ENCODE data around the gene LTC4S. TPM values are rescaled to one million over a fixed set of nuclear protein-coding genes. Genes with fewer than 3 reads are reported as not detected.

LTC4S gene
- polyA plus RNA-seq, 2 of the 4 experiments (the other 2 are of a cell fraction) = not detected

DNA sequence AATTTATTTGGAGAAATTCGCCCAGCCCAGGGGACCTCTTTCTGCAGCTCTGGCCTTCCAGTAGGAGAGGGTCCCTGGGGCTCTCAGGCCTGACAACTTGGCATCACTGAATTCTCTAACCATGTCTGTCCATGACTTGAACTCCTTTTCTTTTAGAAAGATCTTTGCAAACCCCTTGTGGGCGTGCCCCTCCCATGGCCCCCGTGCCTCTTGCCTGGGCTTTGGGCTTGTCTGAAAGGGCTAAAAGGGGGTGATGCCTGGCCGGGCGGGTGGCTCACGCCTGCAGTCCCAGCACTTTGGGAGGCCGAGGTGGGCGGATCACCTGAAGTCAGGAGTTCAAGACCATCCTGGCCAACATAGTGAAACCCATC, 23.7 kb downstream of the LTC4S start:
- DNase-seq (ENCODE audit: low read depth in 1 of 2, low spot score in 1 of 2) = no peak

DNA sequence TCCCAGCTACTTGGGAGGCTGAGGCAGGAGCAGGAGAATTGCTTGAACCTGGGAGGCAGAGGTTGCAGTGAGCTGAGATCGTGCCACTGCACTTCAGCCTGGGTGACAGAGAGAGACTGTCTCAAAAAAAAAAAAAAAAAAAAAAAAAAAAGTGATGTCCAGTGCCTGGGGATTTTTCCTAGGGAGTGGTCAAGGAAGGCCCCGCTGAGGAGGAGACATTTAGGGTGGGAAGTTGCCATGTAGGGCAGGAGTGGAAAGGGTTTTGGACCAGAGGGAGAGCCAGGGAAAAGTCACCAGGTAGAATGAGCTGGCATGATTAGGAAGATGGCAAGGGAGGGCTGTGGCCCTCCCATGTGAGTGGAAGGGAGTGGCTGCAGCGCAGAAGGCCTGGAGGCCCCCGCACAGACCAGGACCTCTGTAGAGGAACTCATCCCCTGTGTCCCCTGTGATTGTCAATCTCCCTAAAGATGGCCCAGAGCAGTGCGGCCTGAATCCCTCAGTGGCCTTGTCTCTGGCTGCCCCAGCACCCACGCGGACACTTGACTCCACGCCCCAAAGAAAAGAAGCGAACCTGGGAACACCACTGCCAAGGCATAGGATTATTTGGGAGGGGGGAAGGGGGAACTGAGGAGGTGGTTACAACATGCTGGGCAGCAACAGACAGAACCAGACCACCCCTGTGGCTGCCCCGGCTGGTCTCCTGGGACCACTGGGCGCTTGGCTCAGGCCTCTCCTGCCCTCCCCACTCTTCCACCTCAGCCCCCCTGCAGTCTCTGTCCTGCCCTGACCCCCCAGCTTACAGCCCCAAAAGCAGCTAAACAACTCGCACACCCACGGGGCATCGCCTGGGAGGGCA, 24.3 kb downstream of the LTC4S start:
- Histone ChIP-seq H3K9me3 (no peaks in the 10 kb centered on the region), H3K4me3 (peak overlapping the region; percentile 19; the same call in 2 of the 3 replicates), H3K27ac (peak overlapping the region; percentile 95 to 98), H3K4me1 (peaks cover 37% of the 10 kb centered on the region), H3K4me2 (peak overlapping the region; percentile 96)
- POLR2A ChIA-PET = interaction anchor here (1.0 kb wide), 1 partner anchor 11 kb away, joined by 4 read pairs; no protein-coding TSS in a partner anchor
- CTCF ChIA-PET = interaction anchor here (3.1 to 4.8 kb wide), 3 partner anchors 16 to 55 kb away, joined by 8 to 27 read pairs (median 12); no protein-coding TSS in a partner anchor
- 61% methylated on average over 9 of the region's 14 CpGs for WGBS (ENCODE audit: missing lambda C conversion rate)
- DNase-seq (ENCODE audit: low read depth in 1 of 2, low spot score in 1 of 2) (no peak), ATAC-seq (peak; percentile 0; a peak in 3 of 6 replicates), FAIRE-seq (no peak)
- TF ChIP-seq TP53 (CRISPR knock-in tag; IDR thresholded peaks at IDR 0.05) (peak; percentile 27; the same call in 1 of the 2 replicates), KDM5A (IDR thresholded peaks at IDR 0.05) (no peak), FOSB (CRISPR knock-in tag; IDR thresholded peaks at IDR 0.05) (0 out of 2 replicates have a peak, but pooled peaks have one; percentile 31)

More for the DNA sequence above, 23.7 kb downstream of the LTC4S start:
- Histone ChIP-seq H3K4me1 (peaks cover 30% of the 10 kb centered on the region), H3K27ac (peak overlapping the region; percentile 95 to 98; a peak in 4 of 6 replicates), H3K9me3 (no peaks in the 10 kb centered on the region), H3K4me2 (peak overlapping the region; percentile 96; the same call in 1 of the 3 replicates), H3K4me3 (no peak overlapping the region)
- 89% methylated on average over 8 of the region's 8 CpGs for WGBS (ENCODE audit: missing lambda C conversion rate)
- FAIRE-seq (no peak), ATAC-seq (no peak)
- TF ChIP-seq POLR2AphosphoS2 (conservative IDR thresholded peaks at IDR 0.05; ENCODE audit: low read length) (no peak), PHF8 (IDR thresholded peaks at IDR 0.05; ENCODE audit: borderline replicate concordance, low read depth) (no peak), HDAC2 (IDR thresholded peaks at IDR 0.05) (no peak), SMC3 (IDR thresholded peaks at IDR 0.05) (no peak)
- CTCF ChIA-PET = interaction anchor here (3.6 kb wide), 1 partner anchor 20 kb away, joined by 12 read pairs; no protein-coding TSS in a partner anchor
- POLR2A ChIA-PET = no interaction called here

DNA sequence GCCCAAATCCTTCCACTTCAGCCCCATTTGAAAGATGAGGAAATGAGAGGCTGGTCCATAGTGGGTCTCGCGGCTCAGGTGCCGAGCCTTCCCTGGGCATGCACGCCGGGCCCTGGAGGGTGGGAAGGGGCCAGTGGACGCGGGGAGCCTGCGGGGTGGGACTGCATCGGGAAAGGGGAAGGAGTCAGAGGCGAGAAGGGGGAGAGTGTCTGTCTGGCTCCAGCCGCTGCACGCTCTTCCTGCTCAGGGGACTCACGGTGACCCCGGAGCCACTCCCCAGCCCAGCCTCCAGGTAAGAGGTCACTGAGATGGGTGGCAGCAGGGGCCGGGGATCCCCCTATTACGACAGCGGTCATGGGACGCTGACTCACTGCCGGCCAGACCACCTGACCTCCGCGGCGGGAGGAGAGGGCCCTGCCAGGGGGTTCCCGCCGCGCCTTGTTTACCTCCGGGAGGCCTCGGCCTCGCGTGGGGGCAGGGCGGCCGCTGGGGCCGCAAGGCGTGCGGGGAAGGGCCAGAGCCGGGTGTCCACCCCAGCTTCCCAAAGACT, 25.0 kb downstream of the LTC4S start:
- peak overlapping the region; percentile 19; the same call in 2 of the 3 replicates for H3K4me3 ChIP-seq
- H3K27ac ChIP-seq = peak overlapping the region; percentile 95 to 98
- FAIRE-seq (peak; percentile 18), DNase-seq (ENCODE audit: low read depth in 1 of 2, low spot score in 1 of 2) (peak; percentile 90 to 98), ATAC-seq (peak; percentile 50 to 66)
- WGBS (ENCODE audit: missing lambda C conversion rate) = 2% methylated on average over 16 of the region's 35 CpGs
- peak overlapping the region; percentile 96 for H3K4me2 ChIP-seq
- no peaks in the 10 kb centered on the region for H3K9me3 ChIP-seq
- ChIA-PET POLR2A (interaction anchor here (1.0 to 2.3 kb wide), 5 partner anchors 7 to 195 kb away, joined by 4 to 20 read pairs (median 5); partner anchors contain the start of gene HNRNPH1), CTCF (interaction anchor here (1.3 to 4.8 kb wide), 4 partner anchors 17 to 56 kb away, joined by 4 to 27 read pairs (median 10); no protein-coding TSS in a partner anchor)
- H3K4me1 ChIP-seq = peaks cover 44% of the 10 kb centered on the region
- TF ChIP-seq, protein P1, sequence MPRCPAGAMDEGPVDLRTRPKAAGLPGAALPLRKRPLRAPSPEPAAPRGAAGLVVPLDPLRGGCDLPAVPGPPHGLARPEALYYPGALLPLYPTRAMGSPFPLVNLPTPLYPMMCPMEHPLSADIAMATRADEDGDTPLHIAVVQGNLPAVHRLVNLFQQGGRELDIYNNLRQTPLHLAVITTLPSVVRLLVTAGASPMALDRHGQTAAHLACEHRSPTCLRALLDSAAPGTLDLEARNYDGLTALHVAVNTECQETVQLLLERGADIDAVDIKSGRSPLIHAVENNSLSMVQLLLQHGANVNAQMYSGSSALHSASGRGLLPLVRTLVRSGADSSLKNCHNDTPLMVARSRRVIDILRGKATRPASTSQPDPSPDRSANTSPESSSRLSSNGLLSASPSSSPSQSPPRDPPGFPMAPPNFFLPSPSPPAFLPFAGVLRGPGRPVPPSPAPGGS (IDR thresholded peaks at IDR 0.05) = peak; percentile 98
- TF ChIP-seq RARB (CRISPR knock-in tag; IDR thresholded peaks at IDR 0.05) (peak; percentile 91), FOXS1 (CRISPR knock-in tag; IDR thresholded peaks at IDR 0.05) (peak; percentile 89; the same call in 1 of the 2 replicates), SREBF2 (IDR thresholded peaks at IDR 0.05) (no peak), ZFP36 (IDR thresholded peaks at IDR 0.05; ENCODE audit: borderline replicate concordance, partially characterized antibody) (no peak), CHD2 (IDR thresholded peaks at IDR 0.05; ENCODE audit: low read length, partially characterized antibody) (peak; percentile 68), JUNB (IDR thresholded peaks at IDR 0.05) (peak; percentile 87), TFCP2L1 (CRISPR knock-in tag; IDR thresholded peaks at IDR 0.05) (no peak; the same call in 1 of the 2 replicates), POLR2A (IDR thresholded peaks at IDR 0.05; ENCODE audit: low read length) (no peak; the same call in 1 of the 2 replicates), RAD21 (conservative IDR thresholded peaks at IDR 0.05 in 1 of 2, IDR thresholded peaks at IDR 0.05 in 1 of 2) (no peak; a peak in 1 of 5 replicates), KDM5A (IDR thresholded peaks at IDR 0.05) (no peak), JUN (IDR thresholded peaks at IDR 0.05) (peak; percentile 96 to 99), ZNF302 (CRISPR knock-in tag; IDR thresholded peaks at IDR 0.05) (no peak), KDM1A (IDR thresholded peaks at IDR 0.05; ENCODE audit: low read depth) (0 out of 2 replicates have a peak, but pooled peaks have one; percentile 31), EHMT2 (IDR thresholded peaks at IDR 0.05; ENCODE audit: low read depth) (no peak), HOXA7 (CRISPR knock-in tag; IDR thresholded peaks at IDR 0.05) (no peak; the same call in 1 of the 2 replicates), ZC3H11A (IDR thresholded peaks at IDR 0.05) (no peak), CEBPB (IDR thresholded peaks at IDR 0.05) (peak; percentile 80 to 95), HEYL (CRISPR knock-in tag; IDR thresholded peaks at IDR 0.05) (no peak), GATA3 (IDR thresholded peaks at IDR 0.05; ENCODE audit: borderline replicate concordance) (peak; percentile 89), ZSCAN20 (CRISPR knock-in tag; IDR thresholded peaks at IDR 0.05) (no peak)
- TF ChIP-seq, protein P2, sequence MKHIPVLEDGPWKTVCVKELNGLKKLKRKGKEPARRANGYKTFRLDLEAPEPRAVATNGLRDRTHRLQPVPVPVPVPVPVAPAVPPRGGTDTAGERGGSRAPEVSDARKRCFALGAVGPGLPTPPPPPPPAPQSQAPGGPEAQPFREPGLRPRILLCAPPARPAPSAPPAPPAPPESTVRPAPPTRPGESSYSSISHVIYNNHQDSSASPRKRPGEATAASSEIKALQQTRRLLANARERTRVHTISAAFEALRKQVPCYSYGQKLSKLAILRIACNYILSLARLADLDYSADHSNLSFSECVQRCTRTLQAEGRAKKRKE (CRISPR knock-in tag; IDR thresholded peaks at IDR 0.05; ENCODE audit: low read depth) = peak; percentile 30; the same call in 1 of the 2 replicates
- TF ChIP-seq, protein P3, sequence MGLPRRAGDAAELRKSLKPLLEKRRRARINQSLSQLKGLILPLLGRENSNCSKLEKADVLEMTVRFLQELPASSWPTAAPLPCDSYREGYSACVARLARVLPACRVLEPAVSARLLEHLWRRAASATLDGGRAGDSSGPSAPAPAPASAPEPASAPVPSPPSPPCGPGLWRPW (IDR thresholded peaks at IDR 0.05) = peak; percentile 65; the same call in 1 of the 2 replicates
- TF ChIP-seq, protein P4, sequence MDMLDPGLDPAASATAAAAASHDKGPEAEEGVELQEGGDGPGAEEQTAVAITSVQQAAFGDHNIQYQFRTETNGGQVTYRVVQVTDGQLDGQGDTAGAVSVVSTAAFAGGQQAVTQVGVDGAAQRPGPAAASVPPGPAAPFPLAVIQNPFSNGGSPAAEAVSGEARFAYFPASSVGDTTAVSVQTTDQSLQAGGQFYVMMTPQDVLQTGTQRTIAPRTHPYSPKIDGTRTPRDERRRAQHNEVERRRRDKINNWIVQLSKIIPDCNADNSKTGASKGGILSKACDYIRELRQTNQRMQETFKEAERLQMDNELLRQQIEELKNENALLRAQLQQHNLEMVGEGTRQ (IDR thresholded peaks at IDR 0.05) = peak; percentile 95
